H9 (cell line): ENCODE results near the gene AQP7. TPM values are rescaled to one million over a fixed set of nuclear protein-coding genes. Genes with fewer than 3 reads are reported as not detected.

Experiments
- DNase-seq: peaks from one replicate; pipeline ENCODE4 v3.0.0-alpha.2; 2017
- H2AFZ ChIP-seq: one replicate; pipeline ENCODE4 v1.6.1; 2013; ENCODE audit warnings: mild to moderate bottlenecking, low read length, control low read depth, moderate library complexity
- H2AK5ac ChIP-seq: 2 replicates; pipeline ENCODE4 v1.6.1; 2013; ENCODE audit warnings: low read length, control low read depth, mixed read lengths; ENCODE audit not compliant: insufficient read length
- H2BK120ac ChIP-seq: one replicate; pipeline ENCODE4 v1.6.1; 2013; ENCODE audit warnings: low read depth, mild to moderate bottlenecking, low read length, control low read depth, inconsistent platforms; ENCODE audit not compliant: poor library complexity, severe bottlenecking
- H2BK12ac ChIP-seq: 2 replicates; pipeline ENCODE4 v1.6.1; 2013; ENCODE audit warnings: low read length, control low read depth, mixed read lengths, low read depth; ENCODE audit not compliant: insufficient read length
- H2BK15ac ChIP-seq: 2 replicates; pipeline ENCODE4 v1.6.1; 2013; ENCODE audit warnings: low read depth, low read length, control low read depth
- H2BK20ac ChIP-seq: one replicate; pipeline ENCODE4 v1.6.1; 2013; ENCODE audit warnings: low read depth, mild to moderate bottlenecking, low read length, control low read depth, inconsistent platforms; ENCODE audit not compliant: poor library complexity, severe bottlenecking
- H2BK5ac ChIP-seq: 2 replicates; pipeline ENCODE4 v1.6.1; 2013; ENCODE audit warnings: low read length, control low read depth, mixed read lengths; ENCODE audit not compliant: insufficient read length
- H3K14ac ChIP-seq: 2 replicates; pipeline ENCODE4 v1.6.1; 2013; ENCODE audit warnings: low read length, control low read depth; ENCODE audit not compliant: insufficient read depth
- H3K18ac ChIP-seq: 2 replicates; pipeline ENCODE4 v1.6.1; 2013; ENCODE audit warnings: low read depth, mild to moderate bottlenecking, mixed read lengths, low read length, control low read depth; ENCODE audit not compliant: insufficient read length
- H3K23ac ChIP-seq: 2 replicates; pipeline ENCODE4 v1.6.1; 2013; ENCODE audit warnings: low read length, control low read depth, mixed read lengths, low read depth; ENCODE audit not compliant: insufficient read length
- H3K23me2 ChIP-seq: 2 replicates; pipeline ENCODE4 v1.6.1; 2013; ENCODE audit warnings: low read depth, mild to moderate bottlenecking, mixed read lengths, low read length, control low read depth; ENCODE audit not compliant: insufficient read length, poor library complexity, severe bottlenecking
- H3K27ac ChIP-seq: 2 replicates; pipeline ENCODE4 v1.5.1; 2013; ENCODE audit warnings: low read length, control low read depth, mixed read lengths, low read depth; ENCODE audit not compliant: insufficient read length
- H3K27me3 ChIP-seq: 2 replicates; pipeline ENCODE4 v1.6.1; 2013; ENCODE audit warnings: low read length, control low read depth, inconsistent platforms; ENCODE audit not compliant: insufficient read depth
- H3K4ac ChIP-seq: 2 replicates; pipeline ENCODE4 v1.6.1; 2013; ENCODE audit warnings: low read depth, mild to moderate bottlenecking, control low read depth, inconsistent platforms, low read length, moderate library complexity
- H3K4me1 ChIP-seq: 2 replicates; pipeline ENCODE4 v1.6.1; 2013; ENCODE audit warnings: low read length, control low read depth, inconsistent platforms; ENCODE audit not compliant: insufficient read depth
- H3K4me2 ChIP-seq: 2 replicates; pipeline ENCODE4 v1.6.1; 2013; ENCODE audit warnings: low read length, control low read depth, mixed read lengths; ENCODE audit not compliant: insufficient read length, insufficient read depth
- H3K56ac ChIP-seq: 2 replicates; pipeline ENCODE4 v1.6.1; 2013; ENCODE audit warnings: low read depth, mild to moderate bottlenecking, mixed read lengths, low read length, control low read depth; ENCODE audit not compliant: insufficient read length
- H3K79me1 ChIP-seq: 2 replicates; pipeline ENCODE4 v1.6.1; 2013; ENCODE audit warnings: low read depth, mild to moderate bottlenecking, moderate library complexity, low read length, control low read depth, inconsistent platforms; ENCODE audit not compliant: insufficient read depth, poor library complexity, severe bottlenecking
- H3K79me2 ChIP-seq: 2 replicates; pipeline ENCODE4 v1.6.1; 2013; ENCODE audit warnings: low read length, control low read depth, inconsistent platforms; ENCODE audit not compliant: insufficient read depth
- H3K9ac ChIP-seq: 2 replicates; pipeline ENCODE4 v1.6.1; 2013; ENCODE audit warnings: low read length, control low read depth, mixed read lengths; ENCODE audit not compliant: insufficient read length; ENCODE audit errors: extremely low read depth
- H3K9me3 ChIP-seq: one replicate; pipeline ENCODE4 v1.6.1; 2013; ENCODE audit warnings: low read depth, low read length, inconsistent platforms; ENCODE audit not compliant: control insufficient read depth
- H3T11ph ChIP-seq: one replicate; pipeline ENCODE4 v1.6.1; 2013; ENCODE audit warnings: mild to moderate bottlenecking, low read length, control low read depth, inconsistent platforms
- H4K20me1 ChIP-seq: one replicate; pipeline ENCODE4 v1.6.1; 2013; ENCODE audit not compliant: control insufficient read depth, insufficient read length, insufficient read depth
- H4K5ac ChIP-seq: 2 replicates; pipeline ENCODE4 v1.6.1; 2013; ENCODE audit warnings: low read depth, mild to moderate bottlenecking, mixed read lengths, low read length, control low read depth; ENCODE audit not compliant: insufficient read length
- H4K8ac ChIP-seq: replicated peaks from 2 replicates; pipeline ENCODE4 v1.6.1; 2013; ENCODE audit warnings: low read length, control low read depth, mixed read lengths, low read depth; ENCODE audit not compliant: insufficient read length
- H4K91ac ChIP-seq: 2 replicates; pipeline ENCODE4 v1.6.1; 2013; ENCODE audit warnings: low read depth, mild to moderate bottlenecking, moderate library complexity, mixed read lengths, low read length, control low read depth; ENCODE audit not compliant: insufficient read length
- H3K27ac Mint-ChIP-seq, 3 experiments: 2 replicates in 2 of 3; 3 replicates in 1 of 3; pipeline ENCODE4 v1.8.0; 2020 to 2021; ENCODE audit warnings: mixed read lengths in 3 of 3, mild to moderate bottlenecking in 1 of 3, moderate library complexity in 1 of 3
- H3K27me3 Mint-ChIP-seq: 2 replicates; pipeline ENCODE4 v1.8.0; 2021; ENCODE audit warnings: low read depth, mild to moderate bottlenecking, moderate library complexity, mixed read lengths
- H3K36me3 Mint-ChIP-seq, 3 experiments: 2 replicates in 2 of 3; 3 replicates in 1 of 3; pipeline ENCODE4 v1.8.0; 2020 to 2021; ENCODE audit warnings: low read depth in 3 of 3, mixed read lengths in 3 of 3; ENCODE audit not compliant: insufficient read depth in 1 of 3
- H3K4me1 Mint-ChIP-seq, 2 experiments: 2 replicates each; pipeline ENCODE4 v1.8.0; 2020; ENCODE audit warnings: mixed read lengths in 2 of 2
- H3K4me3 Mint-ChIP-seq, 2 experiments: 2 replicates in 1 of 2; 3 replicates in 1 of 2; pipeline ENCODE4 v1.8.0; 2020 to 2021; ENCODE audit warnings: mild to moderate bottlenecking in 2 of 2, mixed read lengths in 2 of 2, moderate library complexity in 1 of 2
- H3K9me3 Mint-ChIP-seq, 2 experiments: 2 replicates in 1 of 2; 3 replicates in 1 of 2; pipeline ENCODE4 v1.8.0; 2020; ENCODE audit warnings: mild to moderate bottlenecking in 2 of 2, mixed read lengths in 2 of 2, moderate library complexity in 1 of 2
- WGBS: extraction: QIAGEN DNeasy Blood & Tissue Kit; methylation state at CpG from one replicate; pipeline ENCODE4 v1.1.7; 2013; ENCODE audit warnings: missing lambda C conversion rate, low lambda C conversion rate, mixed read lengths; ENCODE audit not compliant: insufficient read length; ENCODE audit errors: extremely low coverage; 5-methylcytosine and 5-hydroxymethylcytosine counted together
- total RNA-seq: library from RNA; stranded (reverse); gene quantifications from 2 replicates; pipeline ENCODE4 v1.2.1, GENCODE V29; 2021
- TF ChIP-seq, protein P1 (sequence below): fragments of 200-600 bp; sonication (generic); conservative IDR thresholded peaks from 3 replicates; pipeline ENCODE4 v1.8.0; 2021; ENCODE audit warnings: antibody characterized with exemption, mild to moderate bottlenecking

Gene AQP7
- total RNA-seq, 1 experiment from 2014 or later: not detected

DNA sequence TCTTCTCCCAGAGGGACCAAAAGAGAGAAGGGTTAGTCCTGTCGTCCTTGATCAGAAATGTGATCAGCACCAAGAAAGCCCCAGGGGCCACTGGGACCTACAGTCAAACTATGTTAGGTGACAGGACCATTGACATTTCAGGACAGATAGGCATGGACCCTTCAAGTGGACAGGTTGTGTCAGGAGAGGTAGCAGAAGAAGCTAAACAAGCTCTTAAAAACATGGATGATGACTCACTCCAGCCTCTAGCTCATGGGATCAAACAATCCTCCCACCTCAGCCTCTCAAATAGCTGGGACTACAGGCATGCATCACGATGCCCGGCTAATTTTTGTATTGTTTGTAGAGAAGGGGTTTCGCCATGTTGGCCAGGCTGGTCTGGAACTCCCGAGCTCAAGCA, 47.3 kb upstream of the AQP7 start:
- Histone ChIP-seq H4K91ac (no peak overlapping the region), H3T11ph (no peak overlapping the region), H3K4me2 (no peak overlapping the region), H3K79me1 (no peaks in the 10 kb centered on the region), H2BK15ac (no peak overlapping the region), H2AFZ (no peak overlapping the region), H3K27me3 (peaks cover 4% of the 10 kb centered on the region; the same call in 1 of the 2 replicates), H3K9ac (no peak overlapping the region), H4K20me1 (no peaks in the 10 kb centered on the region), H3K9me3 (no peaks in the 10 kb centered on the region), H3K4me1 (peaks cover 4% of the 10 kb centered on the region; the same call in 1 of the 2 replicates), H4K8ac (no peak overlapping the region), H2BK5ac (no peak overlapping the region), H2BK20ac (no peak overlapping the region), H2BK12ac (no peak overlapping the region), H3K14ac (no peak overlapping the region), H4K5ac (no peak overlapping the region), H3K4ac (no peak overlapping the region), H3K79me2 (no peaks in the 10 kb centered on the region), H3K23me2 (peaks cover 6% of the 10 kb centered on the region), H3K18ac (no peak overlapping the region), H3K56ac (no peak overlapping the region), H3K23ac (no peak overlapping the region), H2AK5ac (no peak overlapping the region), H3K27ac (no peak overlapping the region), H2BK120ac (no peak overlapping the region)
- Mint-ChIP-seq H3K27ac (no peak overlapping the region), H3K9me3 (no peaks in the 10 kb centered on the region), H3K36me3 (no peaks in the 10 kb centered on the region), H3K4me1 (peaks cover 26 to 45% of the 10 kb centered on the region in 2 experiments), H3K27me3 (peaks cover 46% of the 10 kb centered on the region), H3K4me3 (no peak overlapping the region)
- TF ChIP-seq, protein P1, sequence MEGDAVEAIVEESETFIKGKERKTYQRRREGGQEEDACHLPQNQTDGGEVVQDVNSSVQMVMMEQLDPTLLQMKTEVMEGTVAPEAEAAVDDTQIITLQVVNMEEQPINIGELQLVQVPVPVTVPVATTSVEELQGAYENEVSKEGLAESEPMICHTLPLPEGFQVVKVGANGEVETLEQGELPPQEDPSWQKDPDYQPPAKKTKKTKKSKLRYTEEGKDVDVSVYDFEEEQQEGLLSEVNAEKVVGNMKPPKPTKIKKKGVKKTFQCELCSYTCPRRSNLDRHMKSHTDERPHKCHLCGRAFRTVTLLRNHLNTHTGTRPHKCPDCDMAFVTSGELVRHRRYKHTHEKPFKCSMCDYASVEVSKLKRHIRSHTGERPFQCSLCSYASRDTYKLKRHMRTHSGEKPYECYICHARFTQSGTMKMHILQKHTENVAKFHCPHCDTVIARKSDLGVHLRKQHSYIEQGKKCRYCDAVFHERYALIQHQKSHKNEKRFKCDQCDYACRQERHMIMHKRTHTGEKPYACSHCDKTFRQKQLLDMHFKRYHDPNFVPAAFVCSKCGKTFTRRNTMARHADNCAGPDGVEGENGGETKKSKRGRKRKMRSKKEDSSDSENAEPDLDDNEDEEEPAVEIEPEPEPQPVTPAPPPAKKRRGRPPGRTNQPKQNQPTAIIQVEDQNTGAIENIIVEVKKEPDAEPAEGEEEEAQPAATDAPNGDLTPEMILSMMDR: no peak
- no peak for DNase-seq
- no CpG with 5 or more reads among the region's 5 CpGs for WGBS
